HepG2 (cell line): ENCODE results near the gene HPS6. TPM values are rescaled to one million over a fixed set of nuclear protein-coding genes. Genes with fewer than 3 reads are reported as not detected.

ENCODE experiments used
- BATF2 ChIP-seq: sonication (generic); formaldehyde crosslinking; IDR thresholded peaks from 2 replicates; pipeline ENCODE4 v1.8.0; 2022; ENCODE audit warnings: mild to moderate bottlenecking, missing genetic modification reagents, moderate library complexity
- BHLHE40 ChIP-seq: IDR thresholded peaks from 2 replicates; pipeline ENCODE4 v1.6.1; 2011; ENCODE audit warnings: low read length, improper control_type of control experiment
- CHD2 ChIP-seq: IDR thresholded peaks from 2 replicates; pipeline ENCODE4 v1.6.1; 2011; ENCODE audit warnings: low read depth, low read length, improper control_type of control experiment
- EEA1 ChIP-seq: sonication (generic); formaldehyde crosslinking; IDR thresholded peaks from 2 replicates; pipeline ENCODE4 v1.5.1; 2020; ENCODE audit warnings: mild to moderate bottlenecking, missing genetic modification reagents, borderline replicate concordance
- GATA4 ChIP-seq: sonication (generic); IDR thresholded peaks from 2 replicates; pipeline ENCODE4 v1.6.1; 2016; ENCODE audit warnings: antibody characterized with exemption, low read depth, borderline replicate concordance
- HNF1B ChIP-seq: sonication (generic); formaldehyde crosslinking; IDR thresholded peaks from 2 replicates; pipeline ENCODE4 v1.5.1; 2020; ENCODE audit warnings: mild to moderate bottlenecking, moderate library complexity, missing genetic modification reagents
- SUZ12 ChIP-seq: fragments of 150-350 bp; IDR thresholded peaks from 2 replicates; pipeline ENCODE4 v1.6.1; 2014; ENCODE audit warnings: low read depth, low read length
- ZBTB2 ChIP-seq: sonication (generic); formaldehyde crosslinking; IDR thresholded peaks from 2 replicates; pipeline ENCODE4 v1.8.0; 2022; ENCODE audit warnings: low read depth, missing genetic modification reagents
- ZNF558 ChIP-seq: sonication (generic); formaldehyde crosslinking; IDR thresholded peaks from 2 replicates; pipeline ENCODE4 v1.9.0; 2022; ENCODE audit warnings: mild to moderate bottlenecking, missing genetic modification reagents, borderline replicate concordance
- ZNF660 ChIP-seq: sonication (generic); formaldehyde crosslinking; IDR thresholded peaks from 2 replicates; pipeline ENCODE4 v1.5.1; 2020; ENCODE audit warnings: mild to moderate bottlenecking, low read depth, missing genetic modification reagents, borderline replicate concordance
- ZNF7 ChIP-seq: IDR thresholded peaks from 2 replicates; pipeline ENCODE4 v1.6.1; 2016; ENCODE audit warnings: missing biosample characterization, missing genetic modification reagents
- ZNF790 ChIP-seq: sonication (generic); formaldehyde crosslinking; IDR thresholded peaks from 2 replicates; pipeline ENCODE4 v1.8.0; 2022; ENCODE audit warnings: missing genetic modification reagents, mild to moderate bottlenecking, borderline replicate concordance
- polyA plus RNA-seq, 8 experiments: library from polyadenylated mRNA; depleted of rRNA in 3 of 8; stranded (reverse) in 7 of 8; unstranded in 1 of 8; fragments of >200 nt; fragmentation: Illumina TruSeq in 4 of 8; extraction: Trizol in 4 of 8; gene quantifications; 2 replicates each; pipeline versions ENCODE4 v1.2.1 to v1.2.3, GENCODE V29; 2011 to 2016; ENCODE audit warnings: low read depth in 4 of 8, missing spikeins in 1 of 8, mixed read lengths in 1 of 8; ENCODE audit not compliant: insufficient read depth in 1 of 8
- total RNA-seq, 5 experiments: library from RNA; depleted of rRNA; stranded (reverse); fragments of >200 nt; fragmentation: Illumina TruSeq; extraction: Trizol; gene quantifications; 2 replicates each; pipeline ENCODE4 v1.2.3, GENCODE V29; 2016; ENCODE audit warnings: low read depth in 1 of 5

The HPS6 gene
- total and polyA plus RNA-seq, 2 of the 13 experiments (the other 11 are each of a cell fraction or from before 2014, with no cell fraction given) = 2.9 to 14.9 TPM

GRCh38 chr10:102055647-102056419 lies 9.3 kb upstream of the HPS6 start, which contains the start of gene ARMH3 (continued):
- TF ChIP-seq SUZ12 (peak; percentile 66), GATA4 (peak; percentile 17; the same call in 1 of the 2 replicates), ZNF660 (CRISPR knock-in tag) (no peak), ZBTB2 (CRISPR knock-in tag) (peak; percentile 97), BHLHE40 (peak; percentile 73), ZNF790 (CRISPR knock-in tag) (peak; percentile 49; the same call in 1 of the 2 replicates), ZNF7 (CRISPR knock-in tag) (no peak), BATF2 (CRISPR knock-in tag) (no peak), EEA1 (CRISPR knock-in tag) (peak; percentile 60; the same call in 1 of the 2 replicates), HNF1B (CRISPR knock-in tag) (peak; percentile 38; the same call in 1 of the 2 replicates), ZNF558 (CRISPR knock-in tag) (peak; percentile 81; the same call in 1 of the 2 replicates), CHD2 (peak; percentile 80)
- TF ChIP-seq, all 625 proteins: peak for 340
